MCF 10A (cell line): Measurements from ENCODE around the gene WDR59. TPM values are rescaled to one million over a fixed set of nuclear protein-coding genes. Genes with fewer than 3 reads are reported as not detected.
A peak's percentile ranks its signal among the peaks of the same experiment; 100 is the strongest.

Experiments used
- BruUV-seq: library from RNA; stranded (reverse); fragments of 400-500 nt; replicated peaks from 2 replicates; lab custom pipeline; 2021; lab: Mats Ljungman, UMichigan
- CTCF ChIA-PET: fragments of 300-600 bp; sonication (Branson Sonifier 250); formaldehyde crosslinking; extraction: SDS; loops from one replicate; lab custom pipeline; 2021; ENCODE audit warnings: antibody characterized with exemption, inconsistent platforms; lab: Yijun Ruan, JAX
- POLR2A ChIA-PET: fragments of 300-600, 350-650 bp; sonication (Branson Sonifier 250); formaldehyde crosslinking; extraction: SDS; loops from one replicate; lab custom pipeline; 2020; ENCODE audit warnings: antibody characterized with exemption, inconsistent platforms; lab: Yijun Ruan, JAX
- DNase-seq: peaks from one replicate; pipeline ENCODE4 v3.0.0-alpha.2; 2018; ENCODE audit not compliant: unreplicated experiment
- H3K27ac Mint-ChIP-seq: one replicate; pipeline ENCODE4 v1.8.0; 2022; ENCODE audit warnings: mild to moderate bottlenecking, low read depth, mixed read lengths; ENCODE audit not compliant: unreplicated experiment
- H3K27me3 Mint-ChIP-seq: one replicate; pipeline ENCODE4 v1.8.0; 2022; ENCODE audit warnings: mixed read lengths; ENCODE audit not compliant: insufficient read depth, unreplicated experiment
- H3K36me3 Mint-ChIP-seq: one replicate; pipeline ENCODE4 v1.8.0; 2022; ENCODE audit warnings: mild to moderate bottlenecking, moderate library complexity, mixed read lengths; ENCODE audit not compliant: insufficient read depth, unreplicated experiment
- H3K4me1 Mint-ChIP-seq: one replicate; pipeline ENCODE4 v1.8.0; 2022; ENCODE audit warnings: mixed read lengths; ENCODE audit not compliant: insufficient read depth, unreplicated experiment
- H3K4me3 Mint-ChIP-seq: one replicate; pipeline ENCODE4 v1.8.0; 2022; ENCODE audit warnings: mild to moderate bottlenecking, moderate library complexity, mixed read lengths; ENCODE audit not compliant: unreplicated experiment
- H3K9me3 Mint-ChIP-seq: one replicate; pipeline ENCODE4 v1.8.0; 2022; ENCODE audit warnings: mixed read lengths; ENCODE audit not compliant: unreplicated experiment
- CTCF ChIP-seq: fragments of 200-600 bp; IDR thresholded peaks from one replicate; pipeline ENCODE4 v1.8.0; 2022; ENCODE audit warnings: antibody characterized with exemption, mild to moderate bottlenecking; ENCODE audit not compliant: unreplicated experiment
- intact Hi-C: fragments of 100-400 bp; cut with micrococcal nuclease; formaldehyde crosslinking; loops from 2 replicates; pipeline ENCODE4 v1.14.1; 2022
- total RNA-seq: library from RNA; stranded (reverse); gene quantifications from 2 replicates; pipeline ENCODE4 v1.2.3, GENCODE V29; 2022

The WDR59 gene
- total RNA-seq, 1 experiment from 2014 or later = 56.1 TPM

DNA sequence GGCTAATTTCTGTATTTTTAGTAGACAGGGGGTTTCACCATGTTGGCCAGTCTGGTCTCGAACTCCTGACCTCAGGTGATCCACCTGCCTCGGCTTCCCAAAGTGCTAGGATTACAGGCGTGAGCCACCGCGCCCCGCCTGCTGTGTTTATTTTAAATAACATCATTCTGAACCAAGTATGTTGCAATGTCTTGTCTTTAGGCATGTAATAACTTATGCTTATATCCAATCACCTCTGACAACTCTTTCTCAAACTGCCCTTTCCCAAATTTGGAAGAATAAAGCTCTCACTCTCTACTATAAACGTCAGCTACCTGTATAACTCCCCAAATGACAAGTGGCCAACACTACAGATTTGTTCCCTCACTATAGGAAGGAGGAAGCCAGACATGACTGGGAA is 107.2 kb downstream of the WDR59 start:
- intact Hi-C loops = no loop called here

GRCh38 chr16:74874912-74875546 is 109.9 kb downstream of the WDR59 start:
- Mint-ChIP-seq H3K27me3 (no peaks in the 10 kb centered on the region), H3K4me1 (peaks cover 6% of the 10 kb centered on the region), H3K27ac (no peak overlapping the region), H3K36me3 (peaks cover 45% of the 10 kb centered on the region), H3K4me3 (no peak overlapping the region), H3K9me3 (no peaks in the 10 kb centered on the region)
- ChIA-PET CTCF (interaction anchor here (0.6 to 5.9 kb wide), 3 partner anchors 12 to 165 kb away, joined by 3 to 48 read pairs (median 4); no protein-coding TSS in a partner anchor), POLR2A (no interaction called here)
- BruUV-seq = no TSS peak
- no peak for TF ChIP-seq CTCF
- intact Hi-C loops = no loop called here
- DNase-seq = no peak

More for the DNA sequence above, 107.2 kb downstream of the WDR59 start:
- TF ChIP-seq CTCF = no peak
- Mint-ChIP-seq H3K9me3 (no peaks in the 10 kb centered on the region), H3K27me3 (no peaks in the 10 kb centered on the region), H3K36me3 (peaks cover 39% of the 10 kb centered on the region), H3K4me3 (no peak overlapping the region), H3K4me1 (peaks cover 6% of the 10 kb centered on the region), H3K27ac (peak overlapping the region; percentile 44)
- BruUV-seq = no TSS peak
- ChIA-PET POLR2A (interaction anchor here (0.6 to 1.1 kb wide), 3 partner anchors 73 to 481 kb away, joined by 3 read pairs; no protein-coding TSS in a partner anchor), CTCF (interaction anchor here (0.6 to 1.6 kb wide), 4 partner anchors 13 to 173 kb away, joined by 3 to 13 read pairs (median 3); no protein-coding TSS in a partner anchor)
- peak; percentile 40 for DNase-seq

DNA sequence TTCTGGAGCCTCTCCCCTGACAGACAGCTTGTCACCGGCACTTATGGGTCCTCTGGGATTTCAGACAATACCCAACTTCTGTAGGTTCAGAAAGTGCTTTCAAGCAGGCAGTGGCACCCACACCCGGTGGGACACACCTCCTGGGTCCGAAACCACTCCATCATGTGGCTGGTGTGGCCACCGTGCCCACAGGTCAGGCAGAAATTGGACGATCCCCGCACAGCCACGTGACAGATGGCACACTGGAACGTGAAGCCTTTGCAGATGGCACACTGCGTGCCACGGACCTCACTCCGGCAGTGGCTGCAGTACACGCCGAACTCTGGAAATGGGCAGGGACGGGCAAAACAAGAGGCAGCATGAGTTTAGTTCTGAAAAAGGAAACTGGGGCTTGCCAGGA is 110.8 kb downstream of the WDR59 start:
- Mint-ChIP-seq H3K36me3 (peaks cover 45% of the 10 kb centered on the region), H3K4me1 (peaks cover 6% of the 10 kb centered on the region), H3K4me3 (no peak overlapping the region), H3K27ac (no peak overlapping the region), H3K9me3 (no peaks in the 10 kb centered on the region), H3K27me3 (no peaks in the 10 kb centered on the region)
- no TSS peak for BruUV-seq
- CTCF ChIA-PET = interaction anchor here (0.6 to 5.9 kb wide), 3 partner anchors 12 to 164 kb away, joined by 3 to 48 read pairs (median 4); no protein-coding TSS in a partner anchor
- POLR2A ChIA-PET = no interaction called here
- intact Hi-C loops = no loop called here
- TF ChIP-seq CTCF = no peak
- no peak for DNase-seq

- Mint-ChIP-seq H3K4me3 (no peak overlapping the region), H3K27ac (no peak overlapping the region), H3K9me3 (no peaks in the 10 kb centered on the region), H3K4me1 (peaks cover 7% of the 10 kb centered on the region), H3K27me3 (no peaks in the 10 kb centered on the region), H3K36me3 (peaks cover 38% of the 10 kb centered on the region)
- TF ChIP-seq CTCF = no peak
- DNase-seq = no peak
- ChIA-PET CTCF (interaction anchor here (0.7 to 5.9 kb wide), 2 partner anchors 10 to 220 kb away, joined by 3 to 48 read pairs; no protein-coding TSS in a partner anchor), POLR2A (interaction anchor here (0.6 kb wide), 1 partner anchor 84 kb away, joined by 3 read pairs; no protein-coding TSS in a partner anchor)
- BruUV-seq = no TSS peak
- intact Hi-C loops = no loop called here
These were observed 112.6 kb downstream of the WDR59 start for GRCh38 chr16:74872302-74872701.
